HG02885 (cell line): ENCODE results near the gene TOLLIP.
A peak's percentile ranks its signal among the peaks of the same experiment; 100 is the strongest.
"Not testable (repeated sequence)": the region's sequence is repeated elsewhere in the genome, so short reads cannot be mapped to it uniquely, and the experiment has no call there.

Experiments used
- ATAC-seq: cut with Tn5 transposase; IDR thresholded peaks from one replicate; pipeline ENCODE4 v1.9.1; 2021; ENCODE audit warnings: mild to moderate bottlenecking; ENCODE audit not compliant: unreplicated experiment, poor library complexity

TOLLIP gene

GRCh38 chr11:1269957-1270356 lies 39.5 kb downstream of the TOLLIP start:
- ATAC-seq = no peak

GRCh38 chr11:1267441-1268100 lies 41.9 kb downstream of the TOLLIP start:
- ATAC-seq = no peak

- not testable (repeated sequence) for ATAC-seq
Observed at GRCh38 chr11:1266976-1267375, 42.5 kb downstream of the TOLLIP start.

GRCh38 chr11:1265480-1265879 lies 44.0 kb downstream of the TOLLIP start:
- not testable (repeated sequence) for ATAC-seq

- not testable (repeated sequence) for ATAC-seq
Observed at GRCh38 chr11:1264444-1264843, 45.0 kb downstream of the TOLLIP start.

GRCh38 chr11:1263010-1263409 lies 46.4 kb downstream of the TOLLIP start:
- no peak for ATAC-seq

GRCh38 chr11:1262172-1263006 lies 47.0 kb downstream of the TOLLIP start:
- peak; percentile 86 for ATAC-seq

GRCh38 chr11:1261241-1262071 lies 48.0 kb downstream of the TOLLIP start:
- ATAC-seq = no peak

GRCh38 chr11:1260620-1261019 lies 48.8 kb downstream of the TOLLIP start:
- ATAC-seq = no peak

- no peak for ATAC-seq
Observed at GRCh38 chr11:1260023-1260501, 49.4 kb downstream of the TOLLIP start.

- no peak for ATAC-seq
Observed at GRCh38 chr11:1259561-1259960, 49.9 kb downstream of the TOLLIP start.

- no peak for ATAC-seq
Observed at GRCh38 chr11:1259076-1259461, 50.4 kb downstream of the TOLLIP start.

GRCh38 chr11:1258401-1259075 lies 50.9 kb downstream of the TOLLIP start:
- no peak for ATAC-seq

GRCh38 chr11:1257916-1258315 lies 51.5 kb downstream of the TOLLIP start:
- ATAC-seq = no peak

- ATAC-seq = no peak
Observed at GRCh38 chr11:1257366-1257765, 52.1 kb downstream of the TOLLIP start.

GRCh38 chr11:1256257-1257045 lies 53.0 kb downstream of the TOLLIP start:
- no peak for ATAC-seq

GRCh38 chr11:1255151-1255550 lies 54.3 kb downstream of the TOLLIP start:
- no peak for ATAC-seq

- no peak for ATAC-seq
Observed at GRCh38 chr11:1254733-1255132, 54.7 kb downstream of the TOLLIP start.

- no peak for ATAC-seq
Observed at GRCh38 chr11:1254086-1254648, 55.3 kb downstream of the TOLLIP start.
